OCI-LY1 (cell line): ENCODE results near the gene PICK1.

ENCODE experiments used
- H2AFZ ChIP-seq: fragments of 200-600 bp; sonication (generic), shearing (Covaris generic); 2 replicates; pipeline ENCODE4 v1.6.0; 2014; ENCODE audit warnings: antibody characterized with exemption, mild to moderate bottlenecking, low read length
- H3F3A ChIP-seq: fragments of 200-600 bp; sonication (generic), shearing (Covaris generic); 2 replicates; pipeline ENCODE4 v1.6.0; 2014; ENCODE audit warnings: mild to moderate bottlenecking, antibody characterized with exemption, low read length, moderate library complexity; ENCODE audit not compliant: insufficient read depth
- H3K27ac ChIP-seq: fragments of 200-600 bp; sonication (generic); 2 replicates; pipeline ENCODE4 v1.5.1; 2014; ENCODE audit warnings: low read length, mixed run types, mild to moderate bottlenecking, low read depth; ENCODE audit not compliant: poor library complexity, severe bottlenecking
- H3K27me3 ChIP-seq: fragments of 200-600 bp; sonication (generic); 2 replicates; pipeline ENCODE4 v1.6.0; 2014; ENCODE audit warnings: antibody characterized with exemption, mild to moderate bottlenecking, low read length, moderate library complexity; ENCODE audit not compliant: insufficient read depth
- H3K36me3 ChIP-seq: fragments of 200-600 bp; sonication (generic); 2 replicates; pipeline ENCODE4 v1.6.1; 2014; ENCODE audit warnings: mild to moderate bottlenecking, antibody characterized with exemption, low read length, moderate library complexity, mixed read lengths; ENCODE audit not compliant: insufficient read depth
- H3K4me1 ChIP-seq: fragments of 200-600 bp; sonication (generic); 2 replicates; pipeline ENCODE4 v1.5.1; 2014; ENCODE audit warnings: mild to moderate bottlenecking, low read length, moderate library complexity; ENCODE audit not compliant: insufficient read depth, severe bottlenecking
- H3K4me2 ChIP-seq: fragments of 200-600 bp; sonication (generic), shearing (Covaris generic); 2 replicates; pipeline ENCODE4 v1.6.1; 2014; ENCODE audit warnings: low read length
- H3K4me3 ChIP-seq: fragments of 200-600 bp; sonication (generic); 2 replicates; pipeline ENCODE4 v1.5.1; 2014; ENCODE audit warnings: low read length, low read depth, mild to moderate bottlenecking, mixed read lengths; ENCODE audit not compliant: poor library complexity, severe bottlenecking
- H3K79me2 ChIP-seq: fragments of 200-600 bp; shearing (Covaris generic); 2 replicates; pipeline ENCODE4 v1.6.1; 2016; ENCODE audit warnings: mixed run types, low read length, mixed read lengths; ENCODE audit not compliant: insufficient read depth
- H3K9ac ChIP-seq: fragments of 200-600 bp; sonication (generic), shearing (Covaris generic); 2 replicates; pipeline ENCODE4 v1.6.1; 2014; ENCODE audit warnings: mild to moderate bottlenecking, low read length, mixed read lengths
- H3K9me2 ChIP-seq: fragments of 200-600 bp; sonication (generic), shearing (Covaris generic); 2 replicates; pipeline ENCODE4 v1.6.1; 2014; ENCODE audit warnings: low read depth, mild to moderate bottlenecking, low read length, mixed read lengths
- H3K9me3 ChIP-seq: fragments of 200-600 bp; shearing (Covaris generic); 2 replicates; pipeline ENCODE4 v1.6.1; 2014; ENCODE audit warnings: low read length, mixed read lengths
- H4K20me1 ChIP-seq: fragments of 200-600 bp; sonication (generic), shearing (Covaris generic); 2 replicates; pipeline ENCODE4 v1.6.0; 2016; ENCODE audit warnings: mild to moderate bottlenecking, low read length; ENCODE audit not compliant: insufficient read depth
- CTCF ChIP-seq: fragments of 200-600 bp; sonication (generic), shearing (Covaris generic); IDR thresholded peaks from 2 replicates; pipeline ENCODE4 v1.5.1; 2017; ENCODE audit warnings: mild to moderate bottlenecking, antibody characterized with exemption, low read length, moderate library complexity, mixed read lengths
- EZH2 ChIP-seq: fragments of 200-600 bp; sonication (generic), shearing (Covaris generic); IDR thresholded peaks from 2 replicates; pipeline ENCODE4 v1.8.0; 2017; ENCODE audit warnings: borderline replicate concordance, mixed run types, mild to moderate bottlenecking, antibody characterized with exemption, low read length, moderate library complexity, mixed read lengths

The PICK1 gene

GRCh38 chr22:38067761-38068360 lies 10.7 kb downstream of the PICK1 start:
- H3K4me1 ChIP-seq, result no peaks in the 10 kb centered on the region
- H3K79me2 ChIP-seq, result no peaks in the 10 kb centered on the region
- no peaks in the 10 kb centered on the region for H3K27me3 ChIP-seq
- no peak for TF ChIP-seq CTCF
- TF ChIP-seq EZH2, result no peak
- no peaks in the 10 kb centered on the region for H3K9me3 ChIP-seq
- H4K20me1 ChIP-seq, result no peaks in the 10 kb centered on the region
- H3K4me2 ChIP-seq, result no peak overlapping the region
- H3K36me3 ChIP-seq, result peaks cover 14% of the 10 kb centered on the region
- no peaks in the 10 kb centered on the region for H3F3A ChIP-seq
- no peaks in the 10 kb centered on the region for H3K9me2 ChIP-seq
- no peak overlapping the region for H3K27ac ChIP-seq
- H3K4me3 ChIP-seq, result no peak overlapping the region
- no peak overlapping the region for H2AFZ ChIP-seq
- H3K9ac ChIP-seq, result no peak overlapping the region

GRCh38 chr22:38068641-38069371 lies 11.6 kb downstream of the PICK1 start:
- H3K9ac ChIP-seq, result no peak overlapping the region
- no peaks in the 10 kb centered on the region for H4K20me1 ChIP-seq
- H3K9me3 ChIP-seq, result no peaks in the 10 kb centered on the region
- H3F3A ChIP-seq, result no peaks in the 10 kb centered on the region
- no peak overlapping the region for H2AFZ ChIP-seq
- no peaks in the 10 kb centered on the region for H3K9me2 ChIP-seq
- H3K27me3 ChIP-seq, result no peaks in the 10 kb centered on the region
- H3K36me3 ChIP-seq, result peaks cover 15% of the 10 kb centered on the region; the same call in 1 of the 2 replicates
- no peaks in the 10 kb centered on the region for H3K79me2 ChIP-seq
- no peak overlapping the region for H3K4me3 ChIP-seq
- no peak overlapping the region for H3K27ac ChIP-seq
- H3K4me1 ChIP-seq, result no peaks in the 10 kb centered on the region
- TF ChIP-seq EZH2, result no peak
- TF ChIP-seq CTCF, result no peak
- H3K4me2 ChIP-seq, result no peak overlapping the region

GRCh38 chr22:38069372-38070249 lies 12.4 kb downstream of the PICK1 start:
- Histone ChIP-seq H3F3A (no peaks in the 10 kb centered on the region), H3K27ac (no peak overlapping the region), H3K9me2 (no peaks in the 10 kb centered on the region), H3K9ac (no peak overlapping the region), H4K20me1 (no peaks in the 10 kb centered on the region), H2AFZ (no peak overlapping the region), H3K9me3 (no peaks in the 10 kb centered on the region), H3K4me2 (no peak overlapping the region), H3K4me1 (no peaks in the 10 kb centered on the region), H3K36me3 (peaks cover 19% of the 10 kb centered on the region; the same call in 1 of the 2 replicates), H3K79me2 (no peaks in the 10 kb centered on the region), H3K27me3 (no peaks in the 10 kb centered on the region), H3K4me3 (no peak overlapping the region)
- TF ChIP-seq CTCF, result peak; percentile 36; the same call in 1 of the 2 replicates
- TF ChIP-seq EZH2, result no peak
